Activated B cell treated with CpG ODN at 0.5 μM for 24 hours (primary cell): ENCODE data around the gene FHIT. TPM values are rescaled to one million over a fixed set of nuclear protein-coding genes. Genes with fewer than 3 reads are reported as not detected.

Experiments used
- ATAC-seq: fragments of 200-7000 bp; cut with Tn5 transposase; one replicate; pipeline ENCODE4 v1.10.0; 2021; ENCODE audit warnings: low read depth, mild to moderate bottlenecking, moderate library complexity
- CTCF ChIA-PET: fragments of 350-600 bp; sonication (Branson Sonifier 250); formaldehyde crosslinking; loops from one replicate; lab custom pipeline; 2021; ENCODE audit warnings: antibody characterized with exemption; lab: Charles Lee
- POLR2A ChIA-PET: fragments of 350-600 bp; sonication (Branson Sonifier 250); formaldehyde crosslinking; loops from one replicate; lab custom pipeline; 2021; ENCODE audit warnings: antibody characterized with exemption; lab: Charles Lee
- DNase-seq: peaks from one replicate; pipeline ENCODE4 v3.0.0; 2022
- H3K27ac Mint-ChIP-seq: one replicate; pipeline ENCODE4 v1.8.0; 2020; ENCODE audit warnings: mixed read lengths
- H3K27me3 Mint-ChIP-seq: one replicate; pipeline ENCODE4 v1.8.0; 2021; ENCODE audit warnings: mixed read lengths
- H3K36me3 Mint-ChIP-seq: one replicate; pipeline ENCODE4 v1.8.0; 2021; ENCODE audit warnings: low read depth, mixed read lengths
- H3K4me1 Mint-ChIP-seq: one replicate; pipeline ENCODE4 v1.8.0; 2021; ENCODE audit warnings: mixed read lengths
- H3K4me3 Mint-ChIP-seq: one replicate; pipeline ENCODE4 v1.8.0; 2020; ENCODE audit warnings: mild to moderate bottlenecking, mixed read lengths
- H3K9me3 Mint-ChIP-seq: one replicate; pipeline ENCODE4 v1.8.0; 2020; ENCODE audit warnings: mixed read lengths
- CTCF ChIP-seq: fragments of 200-600 bp; IDR thresholded peaks from one replicate; pipeline ENCODE4 v1.8.0; 2022; ENCODE audit warnings: antibody characterized with exemption, mild to moderate bottlenecking
- intact Hi-C: fragments of 100-400 bp; cut with micrococcal nuclease; formaldehyde crosslinking; loops from one replicate; pipeline ENCODE4 v1.15.1; 2024
- total RNA-seq: library from RNA; stranded (reverse); gene quantifications from 2 replicates; pipeline ENCODE4 v1.2.3, GENCODE V29; 2022

Gene FHIT
- total RNA-seq, 1 donor from 2014 or later, result 5.5 TPM

GRCh38 chr3:60158035-60158434 is 1093.2 kb downstream of the FHIT start:
- Mint-ChIP-seq H3K36me3 (no peaks in the 10 kb centered on the region), H3K27me3 (no peaks in the 10 kb centered on the region), H3K27ac (no peak overlapping the region), H3K4me3 (no peak overlapping the region), H3K4me1 (no peaks in the 10 kb centered on the region), H3K9me3 (no peaks in the 10 kb centered on the region)
- intact Hi-C loops, result loop anchor here (10.0 kb wide), 1 partner anchor 77 kb away; no protein-coding TSS in a partner anchor
- no peak for TF ChIP-seq CTCF
- ATAC-seq (no peak), DNase-seq (no peak)
- ChIA-PET POLR2A (no interaction called here), CTCF (no interaction called here)

- H3K36me3 Mint-ChIP-seq, result no peaks in the 10 kb centered on the region
- H3K4me3 Mint-ChIP-seq, result no peak overlapping the region
- no peaks in the 10 kb centered on the region for H3K27me3 Mint-ChIP-seq
- POLR2A ChIA-PET, result no interaction called here
- no peaks in the 10 kb centered on the region for H3K4me1 Mint-ChIP-seq
- intact Hi-C loops, result loop anchor here (10.0 kb wide), 1 partner anchor 81 kb away; no protein-coding TSS in a partner anchor
- ATAC-seq, result no peak
- CTCF ChIA-PET, result no interaction called here
- no peaks in the 10 kb centered on the region for H3K9me3 Mint-ChIP-seq
- no peak for DNase-seq
- no peak overlapping the region for H3K27ac Mint-ChIP-seq
- no peak for TF ChIP-seq CTCF
Observed at GRCh38 chr3:60154011-60154410, 1097.2 kb downstream of the FHIT start.

GRCh38 chr3:60153221-60153999 is 1097.8 kb downstream of the FHIT start:
- Mint-ChIP-seq H3K27me3 (no peaks in the 10 kb centered on the region), H3K36me3 (no peaks in the 10 kb centered on the region), H3K4me1 (no peaks in the 10 kb centered on the region), H3K4me3 (no peak overlapping the region), H3K27ac (no peak overlapping the region), H3K9me3 (no peaks in the 10 kb centered on the region)
- intact Hi-C loops, result loop anchor here (10.0 kb wide), 1 partner anchor 81 kb away; no protein-coding TSS in a partner anchor
- CTCF ChIA-PET, result no interaction called here
- no peak for DNase-seq
- TF ChIP-seq CTCF, result no peak
- POLR2A ChIA-PET, result no interaction called here
- ATAC-seq, result no peak

GRCh38 chr3:60149501-60149900 is 1101.8 kb downstream of the FHIT start:
- CTCF ChIA-PET, result no interaction called here

More at GRCh38 chr3:60149501-60149900, 1101.8 kb downstream of the FHIT start:
- Mint-ChIP-seq H3K4me3 (no peak overlapping the region), H3K9me3 (no peaks in the 10 kb centered on the region), H3K27ac (no peak overlapping the region), H3K4me1 (no peaks in the 10 kb centered on the region), H3K36me3 (no peaks in the 10 kb centered on the region), H3K27me3 (no peaks in the 10 kb centered on the region)
- POLR2A ChIA-PET, result no interaction called here
- ATAC-seq, result no peak
- intact Hi-C loops, result no loop called here
- TF ChIP-seq CTCF, result no peak
- DNase-seq, result no peak
